GM12878 (cell line): ENCODE results near the gene MT1E. TPM values are rescaled to one million over a fixed set of nuclear protein-coding genes. Genes with fewer than 3 reads are reported as not detected.

Experiments used
- ATAC-seq: fragments of 200-7000 bp; cut with Tn5 transposase; 3 replicates; pipeline ENCODE4 v1.9.1; 2020; ENCODE audit warnings: mild to moderate bottlenecking, moderate library complexity
- Bru-seq: library from RNA; stranded (reverse); fragments of 400-500 nt; gene quantifications from one replicate; lab custom pipeline; 2021; lab: Mats Ljungman, UMichigan
- BruChase-seq, 2 experiments: library from RNA; stranded (reverse); fragments of 400-500 nt; gene quantifications; one replicate each; lab custom pipeline; 2021; lab: Mats Ljungman, UMichigan
- BruUV-seq: library from RNA; stranded (reverse); fragments of 400-500 nt; replicated peaks from 2 replicates; lab custom pipeline; 2021; lab: Mats Ljungman, UMichigan
- CTCF ChIA-PET: fragments of 300-600 bp; sonication (Branson Sonifier 250); formaldehyde crosslinking; extraction: SDS; loops from one replicate; lab custom pipeline; 2021; ENCODE audit warnings: inconsistent platforms; lab: Yijun Ruan, JAX
- POLR2A ChIA-PET: fragments of 350-600 bp; formaldehyde crosslinking; extraction: SDS; loops from one replicate; lab custom pipeline; 2021; ENCODE audit warnings: inconsistent platforms; lab: Charles Lee
- RAD21 ChIA-PET: fragments of 300-600 bp; sonication (Branson Sonifier 250); formaldehyde crosslinking; loops from one replicate; lab custom pipeline; 2023; ENCODE audit warnings: antibody characterized with exemption; ENCODE audit not compliant: unreplicated experiment; lab: Charles Lee
- SMC1A ChIA-PET: fragments of 300-600 bp; sonication (Branson Sonifier 250); formaldehyde crosslinking; loops from one replicate; lab custom pipeline; 2023; ENCODE audit not compliant: unreplicated experiment, uncharacterized antibody; lab: Charles Lee
- DNase-seq: peaks from one replicate; pipeline ENCODE4 v3.0.0-alpha.2; 2011; ENCODE audit warnings: low read depth, low spot score
- FAIRE-seq: peaks from 3 replicates; lab custom pipeline; 2011; peaks lifted over from hg19 to GRCh38; lab: Jason Lieb, UNC
- H2AFZ ChIP-seq: 2 replicates; pipeline ENCODE4 v1.6.0; 2011; ENCODE audit warnings: low read depth, low read length, control low read depth; ENCODE audit not compliant: control insufficient read depth
- H3K27ac ChIP-seq: 2 replicates; pipeline ENCODE4 v1.5.1; 2011; ENCODE audit warnings: control low read depth; ENCODE audit not compliant: control insufficient read depth, insufficient read depth
- H3K27me3 ChIP-seq, 2 experiments: replicated peaks in 1 of 2; 2 replicates each; pipeline versions ENCODE4 v1.6.0 to v1.6.1; 2011; ENCODE audit warnings: low read length in 1 of 2; ENCODE audit not compliant: control insufficient read depth in 2 of 2, insufficient read depth in 2 of 2
- H3K36me3 ChIP-seq, 2 experiments: 2 replicates each; pipeline ENCODE4 v1.5.1; 2011; ENCODE audit warnings: low read length in 1 of 2; ENCODE audit not compliant: control insufficient read depth in 2 of 2, insufficient read depth in 2 of 2
- H3K4me1 ChIP-seq: 2 replicates; pipeline ENCODE4 v1.6.1; 2011; ENCODE audit warnings: mild to moderate bottlenecking, low read length, moderate library complexity, mixed read lengths; ENCODE audit not compliant: control insufficient read depth, insufficient read depth
- H3K4me2 ChIP-seq: 2 replicates; pipeline ENCODE4 v1.6.0; 2011; ENCODE audit warnings: control low read depth; ENCODE audit not compliant: control insufficient read depth, insufficient read depth
- H3K4me3 ChIP-seq: fragments of 200-600 bp; sonication (generic); 2 replicates; pipeline ENCODE4 v1.5.1; 2016
- H3K79me2 ChIP-seq: 2 replicates; pipeline ENCODE4 v1.6.0; 2011; ENCODE audit warnings: low read length; ENCODE audit not compliant: control insufficient read depth, insufficient read depth
- H3K9ac ChIP-seq: 2 replicates; pipeline ENCODE4 v1.8.0; 2011; ENCODE audit warnings: low read length, control low read depth, mixed read lengths; ENCODE audit not compliant: control insufficient read depth, insufficient read depth
- H3K9me3 ChIP-seq: replicated peaks from 3 replicates; pipeline ENCODE4 v1.5.1; 2011; ENCODE audit warnings: mild to moderate bottlenecking, low read length; ENCODE audit not compliant: control insufficient read depth, insufficient read depth
- H4K20me1 ChIP-seq: 2 replicates; pipeline ENCODE4 v1.6.0; 2011; ENCODE audit not compliant: control insufficient read depth, insufficient read depth
- ATF7 ChIP-seq: fragments of 450-650 bp; IDR thresholded peaks from 2 replicates; pipeline ENCODE4 v1.6.1; 2016; ENCODE audit warnings: low read depth, mild to moderate bottlenecking
- CHD1 ChIP-seq: IDR thresholded peaks from 2 replicates; pipeline ENCODE4 v1.6.1; 2012; ENCODE audit warnings: low read depth, low read length, improper control_type of control experiment
- CHD4 ChIP-seq: fragments of 200-600 bp; sonication (generic); IDR thresholded peaks from 2 replicates; pipeline ENCODE4 v1.6.1; 2016; ENCODE audit warnings: mild to moderate bottlenecking
- CREM ChIP-seq: IDR thresholded peaks from 2 replicates; pipeline ENCODE4 v1.6.1; 2014; ENCODE audit warnings: antibody characterized with exemption, low read depth
- GABPA ChIP-seq: IDR thresholded peaks from 2 replicates; pipeline ENCODE4 v1.6.1; 2014; ENCODE audit warnings: antibody characterized with exemption, low read depth, mild to moderate bottlenecking, inconsistent platforms
- IKZF1 ChIP-seq: fragments of 450-650 bp; conservative IDR thresholded peaks from 2 replicates; pipeline ENCODE4 v1.6.1; 2017; ENCODE audit warnings: antibody characterized with exemption, mild to moderate bottlenecking
- IKZF2 ChIP-seq, 2 experiments: fragments of 450-650 bp; IDR thresholded peaks; 2 replicates each; pipeline ENCODE4 v1.6.1; 2017; ENCODE audit warnings: mild to moderate bottlenecking in 2 of 2, moderate library complexity in 2 of 2
- MEF2B ChIP-seq: fragments of 450-650 bp; IDR thresholded peaks from 2 replicates; pipeline ENCODE4 v1.6.1; 2018; ENCODE audit warnings: mild to moderate bottlenecking, moderate library complexity; ENCODE audit not compliant: partially characterized antibody, poor library complexity, severe bottlenecking
- POLR2AphosphoS5 ChIP-seq: IDR thresholded peaks from 2 replicates; pipeline ENCODE4 v1.6.1; 2011; ENCODE audit warnings: mild to moderate bottlenecking, low read length, inconsistent platforms
- SMARCA5 ChIP-seq: fragments of 450-650 bp; IDR thresholded peaks from 2 replicates; pipeline ENCODE4 v1.6.1; 2017; ENCODE audit warnings: mild to moderate bottlenecking
- WGBS: methylation state at CpG from one replicate; pipeline ENCODE4 v1.1.6; 2016; ENCODE audit warnings: low lambda C conversion rate; ENCODE audit not compliant: insufficient replicate concordance, insufficient coverage; ENCODE audit errors: missing lambda C conversion rate; 5-methylcytosine and 5-hydroxymethylcytosine counted together
- in situ Hi-C: fragments of 300-500 bp; cut with MboI; formaldehyde crosslinking; loops from 9 replicates; pipeline ENCODE4 v1.14.3; 2018; ENCODE audit warnings: mixed read lengths
- intact Hi-C: fragments of 100-400 bp; cut with micrococcal nuclease; formaldehyde crosslinking; loops from one replicate; pipeline ENCODE4 v1.14.2; 2022; ENCODE audit not compliant: unreplicated experiment
- long read RNA-seq, 2 experiments: library from polyadenylated mRNA; unstranded; transcript quantifications; one replicate each; pipeline ENCODE4 v2.0.0, GENCODE V29; 2019 to 2020
- polyA minus RNA-seq, 3 experiments: library from RNA; depleted of rRNA, polyadenylated mRNA; stranded (reverse); fragments of >200 nt; gene quantifications; 2 replicates each; pipeline ENCODE4 v1.2.3, GENCODE V29; 2011
- polyA plus RNA-seq, 11 experiments: library from polyadenylated mRNA; depleted of rRNA in 4 of 11; unstranded in 6 of 11; stranded (reverse) in 5 of 11; fragments of >200 nt; fragmentation: Nextera tagmentation in 4 of 11; fragmentation: Illumina TruSeq in 1 of 11; extraction: Ambion mirVana in 4 of 11; extraction: Trizol in 1 of 11; gene quantifications; 1 replicate in 1 of 11; 2 replicates in 10 of 11; pipeline versions ENCODE4 v1.2.1 to v1.2.3, GENCODE V29; 2011 to 2016; ENCODE audit warnings: inconsistent platforms in 2 of 11, missing spikeins in 2 of 11, low read depth in 1 of 11
- total RNA-seq, 4 experiments: library from RNA; depleted of rRNA in 3 of 4; stranded (reverse); fragments of >200 nt in 3 of 4; fragmentation: Illumina TruSeq in 1 of 4; extraction: Trizol in 1 of 4; gene quantifications; 2 replicates each; pipeline versions ENCODE4 v1.2.1 to v1.2.3, GENCODE V29; 2013 to 2021
- TF ChIP-seq, protein P1 (sequence below): fragments of 450-650 bp; IDR thresholded peaks from 2 replicates; pipeline ENCODE4 v1.6.1; 2018; ENCODE audit warnings: borderline replicate concordance, mild to moderate bottlenecking; ENCODE audit not compliant: partially characterized antibody
- TF ChIP-seq, protein P2 (sequence below): fragments of 450-650 bp; IDR thresholded peaks from 2 replicates; pipeline ENCODE4 v1.6.1; 2017; ENCODE audit warnings: mild to moderate bottlenecking, moderate library complexity

The MT1E gene
- total RNA-seq (2013; cell fraction: nucleolus; rRNA removed), result not detected in 2 replicates
- total RNA-seq (2014; rRNA removed) (10.0 and 11.0 TPM in 2 replicates), total RNA-seq (2014; rRNA removed; fragmentation: Illumina TruSeq; extraction: Trizol) (7.6 and 7.9 TPM in 2 replicates), total RNA-seq (2021) (10.6 and 12.7 TPM in 2 replicates), polyA plus RNA-seq (2011; rRNA removed) (16.8 and 18.2 TPM in 2 replicates), polyA plus RNA-seq (2014; fragmentation: Illumina TruSeq; extraction: Trizol) (0.48 and 5.8 TPM in 2 replicates), polyA plus RNA-seq (2014; fragmentation: Nextera tagmentation; extraction: Ambion mirVana) (10 to 100 TPM; 17.7 to 20.7 TPM), polyA plus RNA-seq (2014; rRNA removed) (16.2 and 18.8 TPM in 2 replicates), polyA plus RNA-seq (2016; fragmentation: Nextera tagmentation; extraction: Ambion mirVana) (10 to 100 TPM; 20.1 to 22.3 TPM), polyA minus RNA-seq (2011; rRNA and poly(A)+ RNA removed) (11.3 and 52.1 TPM in 2 replicates), Bru-seq, nascent RNA (percentile 59 among the genes with signal in this experiment), BruChase-seq, experiment 1, labeled RNA remaining after a 6-hour chase (percentile 66 among the genes with signal in this experiment), BruChase-seq, experiment 2, labeled RNA remaining after a 2-hour chase (percentile 58 among the genes with signal in this experiment)
- not detected for polyA plus RNA-seq (2011; ENCODE audit: low read depth)
- 75.7 and 90.2 TPM in 2 replicates for polyA plus RNA-seq (2011; cell fraction: cytosol; rRNA removed)
- polyA plus RNA-seq (2011; cell fraction: nucleus; rRNA removed), result 49.1 and 65.0 TPM in 2 replicates
- 3.3 and 5.2 TPM in 2 replicates for polyA plus RNA-seq (2012)
- 19.8 and 20.5 TPM in 2 replicates for polyA minus RNA-seq (2011; cell fraction: cytosol; rRNA and poly(A)+ RNA removed)
- polyA minus RNA-seq (2011; cell fraction: nucleus; rRNA and poly(A)+ RNA removed), result 8.7 and 9.7 TPM in 2 replicates
- long read RNA-seq, experiment 1, transcript MT1E-201 (3 exons, 704 nt), result major isoform, 65 of 67 reads
- long read RNA-seq, experiment 1, partial matches to known transcripts, result 0 of 67 reads
- long read RNA-seq, experiment 1, other reads (novel, unspliced or antisense), result 2 of 67 reads
- long read RNA-seq, experiment 2, transcript MT1E-201 (3 exons, 704 nt), result major isoform, 58 of 61 reads
- long read RNA-seq, experiment 2, partial matches to known transcripts, result 0 of 61 reads
- long read RNA-seq, experiment 2, other reads (novel, unspliced or antisense), result 3 of 61 reads

DNA sequence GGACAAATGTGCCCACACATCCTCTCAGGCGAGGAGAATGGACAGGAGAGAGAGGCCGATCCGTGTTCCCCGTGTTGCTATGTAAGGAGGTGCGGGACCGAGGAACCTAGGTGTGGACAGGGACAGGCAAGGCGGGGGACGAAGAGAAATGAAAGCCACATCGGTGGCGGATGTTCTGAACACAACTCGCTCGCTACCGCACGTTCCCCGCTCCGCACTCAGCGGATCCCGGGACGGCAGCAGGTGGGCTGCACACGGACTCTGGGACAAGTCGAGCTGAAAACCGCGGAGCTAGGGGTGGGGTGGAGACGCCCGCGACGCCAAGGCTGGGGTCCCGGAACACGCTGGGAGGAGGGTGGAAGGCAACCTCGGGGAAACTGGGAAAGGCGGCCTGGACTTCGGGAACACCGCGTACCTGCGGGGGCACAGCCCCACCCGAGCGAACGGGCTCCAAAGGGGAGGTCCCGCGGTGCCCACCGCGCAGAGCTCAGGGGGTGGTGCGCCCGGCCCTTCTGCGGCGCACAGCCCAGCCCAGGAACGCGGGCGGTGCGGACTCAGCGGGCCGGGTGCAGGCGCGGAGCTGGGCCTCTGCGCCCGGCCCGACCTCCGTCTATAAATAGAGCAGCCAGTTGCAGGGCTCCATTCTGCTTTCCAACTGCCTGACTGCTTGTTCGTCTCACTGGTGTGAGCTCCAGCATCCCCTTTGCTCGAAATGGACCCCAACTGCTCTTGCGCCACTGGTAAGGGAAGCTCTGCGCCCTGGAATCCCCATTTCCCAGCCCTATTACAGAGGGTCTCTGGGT is at the start of gene MT1E:
MT1E (plus strand) TSS at position 642 of the 803 bp plus-strand sequence; CDS start at position 713, 71 bp downstream.
- Histone ChIP-seq H3K4me2 (peak within 1 kb of the TSS; percentile 40), H4K20me1 (no peaks in the 10 kb centered on the region), H2AFZ (peak within 1 kb of the TSS; percentile 87), H3K4me3 (peak within 1 kb of the TSS; percentile 44; the same call in 1 of the 2 replicates), H3K9me3 (no peaks in the 10 kb centered on the region), H3K27me3 (no peaks in the 10 kb centered on the region; a peak in 2 of 4 replicates), H3K79me2 (no peaks in the 10 kb centered on the region), H3K27ac (no peak within 1 kb of the TSS), H3K36me3 (no peaks in the 10 kb centered on the region), H3K4me1 (peaks cover 14% of the 10 kb centered on the region), H3K9ac (peak within 1 kb of the TSS; percentile 56; the same call in 1 of the 2 replicates)
- no peak for FAIRE-seq
- ATAC-seq, result peak; percentile 85
- DNase-seq, result no peak
- ChIA-PET SMC1A (interaction anchor here (0.9 kb wide), 1 partner anchor 71 kb away, joined by 3 read pairs; no protein-coding TSS in a partner anchor), CTCF (interaction anchor here (0.7 to 1.0 kb wide), 2 partner anchors 17 to 25 kb away, joined by 3 read pairs; partner anchors contain the start of gene MT2A), RAD21 (interaction anchor here (0.6 to 1.3 kb wide), 3 partner anchors 14 to 65 kb away, joined by 3 to 5 read pairs (median 4); partner anchors contain the start of gene MT2A), POLR2A (interaction anchor here (0.6 to 1.5 kb wide), 4 partner anchors 15 to 75 kb away, joined by 3 to 4 read pairs (median 3); partner anchors contain the start of gene MT2A)
- no TSS peak for BruUV-seq
- intact Hi-C loops (no loop called here), in situ Hi-C loops (no loop called here)
- WGBS, result 7% methylated on average over 53 of the region's 62 CpGs
- TF ChIP-seq CREM, result no peak
- TF ChIP-seq, protein P1, sequence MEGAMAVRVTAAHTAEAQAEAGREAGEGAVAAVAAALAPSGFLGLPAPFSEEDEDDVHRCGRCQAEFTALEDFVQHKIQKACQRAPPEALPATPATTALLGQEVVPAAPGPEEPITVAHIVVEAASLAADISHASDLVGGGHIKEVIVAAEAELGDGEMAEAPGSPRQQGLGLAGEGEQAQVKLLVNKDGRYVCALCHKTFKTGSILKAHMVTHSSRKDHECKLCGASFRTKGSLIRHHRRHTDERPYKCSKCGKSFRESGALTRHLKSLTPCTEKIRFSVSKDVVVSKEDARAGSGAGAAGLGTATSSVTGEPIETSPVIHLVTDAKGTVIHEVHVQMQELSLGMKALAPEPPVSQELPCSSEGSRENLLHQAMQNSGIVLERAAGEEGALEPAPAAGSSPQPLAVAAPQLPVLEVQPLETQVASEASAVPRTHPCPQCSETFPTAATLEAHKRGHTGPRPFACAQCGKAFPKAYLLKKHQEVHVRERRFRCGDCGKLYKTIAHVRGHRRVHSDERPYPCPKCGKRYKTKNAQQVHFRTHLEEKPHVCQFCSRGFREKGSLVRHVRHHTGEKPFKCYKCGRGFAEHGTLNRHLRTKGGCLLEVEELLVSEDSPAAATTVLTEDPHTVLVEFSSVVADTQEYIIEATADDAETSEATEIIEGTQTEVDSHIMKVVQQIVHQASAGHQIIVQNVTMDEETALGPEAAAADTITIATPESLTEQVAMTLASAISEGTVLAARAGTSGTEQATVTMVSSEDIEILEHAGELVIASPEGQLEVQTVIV, result no peak
- TF ChIP-seq ATF7, result no peak
- 0 out of 4 replicates have a peak, but pooled peaks have one; percentile 12 to 13 for TF ChIP-seq IKZF2 (IDR thresholded peaks at IDR 0.05)
- TF ChIP-seq GABPA, result no peak
- TF ChIP-seq SMARCA5, result peak; percentile 86
- TF ChIP-seq, protein P2, sequence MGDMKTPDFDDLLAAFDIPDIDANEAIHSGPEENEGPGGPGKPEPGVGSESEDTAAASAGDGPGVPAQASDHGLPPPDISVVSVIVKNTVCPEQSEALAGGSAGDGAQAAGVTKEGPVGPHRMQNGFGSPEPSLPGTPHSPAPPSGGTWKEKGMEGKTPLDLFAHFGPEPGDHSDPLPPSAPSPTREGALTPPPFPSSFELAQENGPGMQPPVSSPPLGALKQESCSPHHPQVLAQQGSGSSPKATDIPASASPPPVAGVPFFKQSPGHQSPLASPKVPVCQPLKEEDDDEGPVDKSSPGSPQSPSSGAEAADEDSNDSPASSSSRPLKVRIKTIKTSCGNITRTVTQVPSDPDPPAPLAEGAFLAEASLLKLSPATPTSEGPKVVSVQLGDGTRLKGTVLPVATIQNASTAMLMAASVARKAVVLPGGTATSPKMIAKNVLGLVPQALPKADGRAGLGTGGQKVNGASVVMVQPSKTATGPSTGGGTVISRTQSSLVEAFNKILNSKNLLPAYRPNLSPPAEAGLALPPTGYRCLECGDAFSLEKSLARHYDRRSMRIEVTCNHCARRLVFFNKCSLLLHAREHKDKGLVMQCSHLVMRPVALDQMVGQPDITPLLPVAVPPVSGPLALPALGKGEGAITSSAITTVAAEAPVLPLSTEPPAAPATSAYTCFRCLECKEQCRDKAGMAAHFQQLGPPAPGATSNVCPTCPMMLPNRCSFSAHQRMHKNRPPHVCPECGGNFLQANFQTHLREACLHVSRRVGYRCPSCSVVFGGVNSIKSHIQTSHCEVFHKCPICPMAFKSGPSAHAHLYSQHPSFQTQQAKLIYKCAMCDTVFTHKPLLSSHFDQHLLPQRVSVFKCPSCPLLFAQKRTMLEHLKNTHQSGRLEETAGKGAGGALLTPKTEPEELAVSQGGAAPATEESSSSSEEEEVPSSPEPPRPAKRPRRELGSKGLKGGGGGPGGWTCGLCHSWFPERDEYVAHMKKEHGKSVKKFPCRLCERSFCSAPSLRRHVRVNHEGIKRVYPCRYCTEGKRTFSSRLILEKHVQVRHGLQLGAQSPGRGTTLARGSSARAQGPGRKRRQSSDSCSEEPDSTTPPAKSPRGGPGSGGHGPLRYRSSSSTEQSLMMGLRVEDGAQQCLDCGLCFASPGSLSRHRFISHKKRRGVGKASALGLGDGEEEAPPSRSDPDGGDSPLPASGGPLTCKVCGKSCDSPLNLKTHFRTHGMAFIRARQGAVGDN, result 0 out of 2 replicates have a peak, but pooled peaks have one; percentile 21
- TF ChIP-seq MEF2B, result no peak
- TF ChIP-seq POLR2AphosphoS5, result peak; percentile 87
- TF ChIP-seq CHD1, result no peak
- peak; percentile 58; the same call in 1 of the 2 replicates for TF ChIP-seq IKZF1
- no peak for TF ChIP-seq CHD4
